HepG2 (cell line): ENCODE results near the gene ARMC5. TPM values are rescaled to one million over a fixed set of nuclear protein-coding genes. Genes with fewer than 3 reads are reported as not detected.
A peak's percentile ranks its signal among the peaks of the same experiment; 100 is the strongest.

Source experiments
- MED8 ChIP-seq: sonication (generic); formaldehyde crosslinking; IDR thresholded peaks from 2 replicates; pipeline ENCODE4 v1.8.1; 2023; ENCODE audit warnings: mild to moderate bottlenecking, missing genetic modification reagents; ENCODE audit not compliant: insufficient replicate concordance
- MTA1 ChIP-seq: sonication (generic); formaldehyde crosslinking; IDR thresholded peaks from 2 replicates; pipeline ENCODE4 v1.4.0; 2020; ENCODE audit warnings: missing genetic modification reagents, mild to moderate bottlenecking, borderline replicate concordance
- TBX3 ChIP-seq: fragments of 450-650 bp; IDR thresholded peaks from 2 replicates; pipeline ENCODE4 v1.6.1; 2017; ENCODE audit warnings: antibody characterized with exemption, mild to moderate bottlenecking, inconsistent platforms, borderline replicate concordance
- TFAP4 ChIP-seq: sonication (generic); IDR thresholded peaks from 2 replicates; pipeline ENCODE4 v1.6.1; 2016; ENCODE audit warnings: low read depth, borderline replicate concordance
- TOE1 ChIP-seq: sonication (generic); formaldehyde crosslinking; IDR thresholded peaks from 2 replicates; pipeline ENCODE4 v1.4.0; 2020; ENCODE audit warnings: mild to moderate bottlenecking, missing genetic modification reagents
- TRAFD1 ChIP-seq: sonication (generic); formaldehyde crosslinking; IDR thresholded peaks from 2 replicates; pipeline ENCODE4 v1.5.1; 2020; ENCODE audit warnings: missing genetic modification reagents, mild to moderate bottlenecking, borderline replicate concordance
- ZNF260 ChIP-seq: sonication (generic); formaldehyde crosslinking; IDR thresholded peaks from 2 replicates; pipeline ENCODE4 v1.4.0; 2020; ENCODE audit warnings: missing genetic modification reagents, low read depth, mild to moderate bottlenecking, borderline replicate concordance
- ZNF432 ChIP-seq: sonication (generic); formaldehyde crosslinking; IDR thresholded peaks from 2 replicates; pipeline ENCODE4 v1.5.0; 2020; ENCODE audit warnings: missing genetic modification reagents, mild to moderate bottlenecking, borderline replicate concordance
- ZNF737 ChIP-seq: sonication (generic); formaldehyde crosslinking; IDR thresholded peaks from 2 replicates; pipeline ENCODE4 v1.5.0; 2020; ENCODE audit warnings: missing genetic modification reagents, mild to moderate bottlenecking, borderline replicate concordance
- ZNF782 ChIP-seq: sonication (generic); formaldehyde crosslinking; IDR thresholded peaks from 2 replicates; pipeline ENCODE4 v1.4.0; 2020; ENCODE audit warnings: missing genetic modification reagents, mild to moderate bottlenecking, borderline replicate concordance
- ZNF891 ChIP-seq: sonication (generic); formaldehyde crosslinking; IDR thresholded peaks from 2 replicates; pipeline ENCODE4 v1.5.0; 2020; ENCODE audit warnings: mild to moderate bottlenecking, missing genetic modification reagents
- ZSCAN29 ChIP-seq: sonication (generic); formaldehyde crosslinking; conservative IDR thresholded peaks from 2 replicates; pipeline ENCODE4 v1.4.0; 2020; ENCODE audit warnings: mild to moderate bottlenecking, missing genetic modification reagents
- polyA plus RNA-seq, 8 experiments: library from polyadenylated mRNA; depleted of rRNA in 3 of 8; stranded (reverse) in 7 of 8; unstranded in 1 of 8; fragments of >200 nt; fragmentation: Illumina TruSeq in 4 of 8; extraction: Trizol in 4 of 8; gene quantifications; 2 replicates each; pipeline versions ENCODE4 v1.2.1 to v1.2.3, GENCODE V29; 2011 to 2016; ENCODE audit warnings: low read depth in 4 of 8, missing spikeins in 1 of 8, mixed read lengths in 1 of 8; ENCODE audit not compliant: insufficient read depth in 1 of 8
- total RNA-seq, 5 experiments: library from RNA; depleted of rRNA; stranded (reverse); fragments of >200 nt; fragmentation: Illumina TruSeq; extraction: Trizol; gene quantifications; 2 replicates each; pipeline ENCODE4 v1.2.3, GENCODE V29; 2016; ENCODE audit warnings: low read depth in 1 of 5
- TF ChIP-seq, protein P1 (sequence below): sonication (generic); formaldehyde crosslinking; conservative IDR thresholded peaks from 2 replicates; pipeline ENCODE4 v1.4.0; 2020; ENCODE audit warnings: missing genetic modification reagents
- TF ChIP-seq, protein P2 (sequence below): sonication (generic); formaldehyde crosslinking; IDR thresholded peaks from 2 replicates; pipeline ENCODE4 v1.4.0; 2020; ENCODE audit warnings: mild to moderate bottlenecking, missing genetic modification reagents
- TF ChIP-seq, protein P3 (sequence below): sonication (generic); formaldehyde crosslinking; IDR thresholded peaks from 2 replicates; pipeline ENCODE4 v1.4.0; 2020; ENCODE audit warnings: missing genetic modification reagents
- TF ChIP-seq, protein P4 (sequence below): sonication (generic); formaldehyde crosslinking; IDR thresholded peaks from 2 replicates; pipeline ENCODE4 v1.4.0; 2020; ENCODE audit warnings: mild to moderate bottlenecking, low read depth, missing genetic modification reagents
- TF ChIP-seq, protein P5 (sequence below): sonication (generic); formaldehyde crosslinking; IDR thresholded peaks from 2 replicates; pipeline ENCODE4 v1.8.0; 2022; ENCODE audit warnings: missing genetic modification reagents, mild to moderate bottlenecking, borderline replicate concordance

Gene ARMC5
- total and polyA plus RNA-seq, 2 of the 13 experiments (the other 11 are each of a cell fraction or from before 2014, with no cell fraction given): 10.8 to 22.3 TPM

- TF ChIP-seq, protein P1, sequence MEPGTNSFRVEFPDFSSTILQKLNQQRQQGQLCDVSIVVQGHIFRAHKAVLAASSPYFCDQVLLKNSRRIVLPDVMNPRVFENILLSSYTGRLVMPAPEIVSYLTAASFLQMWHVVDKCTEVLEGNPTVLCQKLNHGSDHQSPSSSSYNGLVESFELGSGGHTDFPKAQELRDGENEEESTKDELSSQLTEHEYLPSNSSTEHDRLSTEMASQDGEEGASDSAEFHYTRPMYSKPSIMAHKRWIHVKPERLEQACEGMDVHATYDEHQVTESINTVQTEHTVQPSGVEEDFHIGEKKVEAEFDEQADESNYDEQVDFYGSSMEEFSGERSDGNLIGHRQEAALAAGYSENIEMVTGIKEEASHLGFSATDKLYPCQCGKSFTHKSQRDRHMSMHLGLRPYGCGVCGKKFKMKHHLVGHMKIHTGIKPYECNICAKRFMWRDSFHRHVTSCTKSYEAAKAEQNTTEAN (CRISPR knock-in tag): no peak; the same call in 1 of the 2 replicates
- TF ChIP-seq ZNF260 (CRISPR knock-in tag) (no peak), TBX3 (no peak), TRAFD1 (CRISPR knock-in tag) (peak; percentile 85; the same call in 1 of the 2 replicates), TFAP4 (no peak; the same call in 1 of the 2 replicates), MED8 (peak; percentile 97), ZNF737 (CRISPR knock-in tag) (peak; percentile 73; the same call in 1 of the 2 replicates), ZSCAN29 (CRISPR knock-in tag) (peak; percentile 60; the same call in 1 of the 2 replicates), ZNF782 (CRISPR knock-in tag) (peak; percentile 71; the same call in 1 of the 2 replicates), MTA1 (CRISPR knock-in tag) (peak; percentile 86; the same call in 1 of the 2 replicates), ZNF432 (no peak), TOE1 (CRISPR knock-in tag) (peak; percentile 97), ZNF891 (CRISPR knock-in tag) (peak; percentile 94)
- TF ChIP-seq, protein P2, sequence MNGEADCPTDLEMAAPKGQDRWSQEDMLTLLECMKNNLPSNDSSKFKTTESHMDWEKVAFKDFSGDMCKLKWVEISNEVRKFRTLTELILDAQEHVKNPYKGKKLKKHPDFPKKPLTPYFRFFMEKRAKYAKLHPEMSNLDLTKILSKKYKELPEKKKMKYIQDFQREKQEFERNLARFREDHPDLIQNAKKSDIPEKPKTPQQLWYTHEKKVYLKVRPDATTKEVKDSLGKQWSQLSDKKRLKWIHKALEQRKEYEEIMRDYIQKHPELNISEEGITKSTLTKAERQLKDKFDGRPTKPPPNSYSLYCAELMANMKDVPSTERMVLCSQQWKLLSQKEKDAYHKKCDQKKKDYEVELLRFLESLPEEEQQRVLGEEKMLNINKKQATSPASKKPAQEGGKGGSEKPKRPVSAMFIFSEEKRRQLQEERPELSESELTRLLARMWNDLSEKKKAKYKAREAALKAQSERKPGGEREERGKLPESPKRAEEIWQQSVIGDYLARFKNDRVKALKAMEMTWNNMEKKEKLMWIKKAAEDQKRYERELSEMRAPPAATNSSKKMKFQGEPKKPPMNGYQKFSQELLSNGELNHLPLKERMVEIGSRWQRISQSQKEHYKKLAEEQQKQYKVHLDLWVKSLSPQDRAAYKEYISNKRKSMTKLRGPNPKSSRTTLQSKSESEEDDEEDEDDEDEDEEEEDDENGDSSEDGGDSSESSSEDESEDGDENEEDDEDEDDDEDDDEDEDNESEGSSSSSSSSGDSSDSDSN: peak; percentile 94
- TF ChIP-seq, protein P3, sequence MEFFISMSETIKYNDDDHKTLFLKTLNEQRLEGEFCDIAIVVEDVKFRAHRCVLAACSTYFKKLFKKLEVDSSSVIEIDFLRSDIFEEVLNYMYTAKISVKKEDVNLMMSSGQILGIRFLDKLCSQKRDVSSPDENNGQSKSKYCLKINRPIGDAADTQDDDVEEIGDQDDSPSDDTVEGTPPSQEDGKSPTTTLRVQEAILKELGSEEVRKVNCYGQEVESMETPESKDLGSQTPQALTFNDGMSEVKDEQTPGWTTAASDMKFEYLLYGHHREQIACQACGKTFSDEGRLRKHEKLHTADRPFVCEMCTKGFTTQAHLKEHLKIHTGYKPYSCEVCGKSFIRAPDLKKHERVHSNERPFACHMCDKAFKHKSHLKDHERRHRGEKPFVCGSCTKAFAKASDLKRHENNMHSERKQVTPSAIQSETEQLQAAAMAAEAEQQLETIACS: no peak
- TF ChIP-seq, protein P4, sequence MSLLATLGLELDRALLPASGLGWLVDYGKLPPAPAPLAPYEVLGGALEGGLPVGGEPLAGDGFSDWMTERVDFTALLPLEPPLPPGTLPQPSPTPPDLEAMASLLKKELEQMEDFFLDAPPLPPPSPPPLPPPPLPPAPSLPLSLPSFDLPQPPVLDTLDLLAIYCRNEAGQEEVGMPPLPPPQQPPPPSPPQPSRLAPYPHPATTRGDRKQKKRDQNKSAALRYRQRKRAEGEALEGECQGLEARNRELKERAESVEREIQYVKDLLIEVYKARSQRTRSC (CRISPR knock-in tag): peak; percentile 32; the same call in 1 of the 2 replicates
- TF ChIP-seq, protein P5, sequence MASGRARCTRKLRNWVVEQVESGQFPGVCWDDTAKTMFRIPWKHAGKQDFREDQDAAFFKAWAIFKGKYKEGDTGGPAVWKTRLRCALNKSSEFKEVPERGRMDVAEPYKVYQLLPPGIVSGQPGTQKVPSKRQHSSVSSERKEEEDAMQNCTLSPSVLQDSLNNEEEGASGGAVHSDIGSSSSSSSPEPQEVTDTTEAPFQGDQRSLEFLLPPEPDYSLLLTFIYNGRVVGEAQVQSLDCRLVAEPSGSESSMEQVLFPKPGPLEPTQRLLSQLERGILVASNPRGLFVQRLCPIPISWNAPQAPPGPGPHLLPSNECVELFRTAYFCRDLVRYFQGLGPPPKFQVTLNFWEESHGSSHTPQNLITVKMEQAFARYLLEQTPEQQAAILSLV (CRISPR knock-in tag): peak; percentile 99
Measured at GRCh38 chr16:31507929-31508705, 48.8 kb downstream of the ARMC5 start, which contains the start of gene RUSF1 (continued).
